Retinal pigment epithelial cell (primary cell): ENCODE measurements around the gene ACOX3.

Experiments
- DNase-seq: peaks from one replicate; pipeline ENCODE4 v3.0.0-alpha.2; 2010; ENCODE audit warnings: low read depth
- H3K4me3 ChIP-seq: 2 replicates; pipeline ENCODE4 v1.5.1; 2011; ENCODE audit warnings: mild to moderate bottlenecking, low read length, control low read depth, moderate library complexity
- TF ChIP-seq, protein P1 (sequence below): conservative IDR thresholded peaks from 2 replicates; pipeline ENCODE4 v1.5.1; 2011; ENCODE audit warnings: low read depth, low read length, control low read depth, inconsistent platforms

Gene ACOX3

DNA sequence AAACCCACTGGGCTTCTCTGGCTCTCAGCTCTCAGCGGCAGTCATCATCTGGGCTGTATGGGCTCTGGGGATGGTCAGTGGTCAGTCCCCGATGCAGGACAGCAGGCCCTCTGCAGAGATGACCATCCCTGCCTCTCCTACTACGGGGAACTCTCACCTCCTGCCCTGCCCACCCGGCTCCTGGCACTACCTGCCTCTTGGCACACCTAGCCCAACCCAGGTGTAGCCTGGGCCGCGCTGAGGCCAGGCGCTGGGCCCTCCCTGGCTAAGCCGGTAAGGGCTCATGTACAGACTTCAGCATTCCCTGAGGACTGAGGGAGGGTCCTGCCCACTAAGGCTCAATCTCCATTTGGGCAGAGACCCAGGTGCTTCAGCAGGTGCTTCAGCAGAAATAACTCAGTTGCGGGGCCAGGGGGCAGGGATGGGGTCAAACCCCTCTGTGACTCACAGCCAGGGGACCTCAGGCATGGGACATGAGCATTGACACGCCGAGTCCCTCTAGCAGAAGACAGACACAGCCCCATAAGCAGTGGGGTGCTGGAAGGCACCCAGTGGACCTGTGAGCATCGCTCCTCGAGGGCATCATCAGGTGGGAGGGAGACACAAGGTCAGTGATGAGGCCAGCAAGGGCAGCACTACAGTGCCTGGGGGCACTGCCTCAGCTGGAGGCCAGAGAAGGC lies 71.0 kb downstream of the ACOX3 start:
- H3K4me3 ChIP-seq = no peak overlapping the region
- TF ChIP-seq, protein P1, sequence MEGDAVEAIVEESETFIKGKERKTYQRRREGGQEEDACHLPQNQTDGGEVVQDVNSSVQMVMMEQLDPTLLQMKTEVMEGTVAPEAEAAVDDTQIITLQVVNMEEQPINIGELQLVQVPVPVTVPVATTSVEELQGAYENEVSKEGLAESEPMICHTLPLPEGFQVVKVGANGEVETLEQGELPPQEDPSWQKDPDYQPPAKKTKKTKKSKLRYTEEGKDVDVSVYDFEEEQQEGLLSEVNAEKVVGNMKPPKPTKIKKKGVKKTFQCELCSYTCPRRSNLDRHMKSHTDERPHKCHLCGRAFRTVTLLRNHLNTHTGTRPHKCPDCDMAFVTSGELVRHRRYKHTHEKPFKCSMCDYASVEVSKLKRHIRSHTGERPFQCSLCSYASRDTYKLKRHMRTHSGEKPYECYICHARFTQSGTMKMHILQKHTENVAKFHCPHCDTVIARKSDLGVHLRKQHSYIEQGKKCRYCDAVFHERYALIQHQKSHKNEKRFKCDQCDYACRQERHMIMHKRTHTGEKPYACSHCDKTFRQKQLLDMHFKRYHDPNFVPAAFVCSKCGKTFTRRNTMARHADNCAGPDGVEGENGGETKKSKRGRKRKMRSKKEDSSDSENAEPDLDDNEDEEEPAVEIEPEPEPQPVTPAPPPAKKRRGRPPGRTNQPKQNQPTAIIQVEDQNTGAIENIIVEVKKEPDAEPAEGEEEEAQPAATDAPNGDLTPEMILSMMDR = no peak
- DNase-seq = no peak

DNA sequence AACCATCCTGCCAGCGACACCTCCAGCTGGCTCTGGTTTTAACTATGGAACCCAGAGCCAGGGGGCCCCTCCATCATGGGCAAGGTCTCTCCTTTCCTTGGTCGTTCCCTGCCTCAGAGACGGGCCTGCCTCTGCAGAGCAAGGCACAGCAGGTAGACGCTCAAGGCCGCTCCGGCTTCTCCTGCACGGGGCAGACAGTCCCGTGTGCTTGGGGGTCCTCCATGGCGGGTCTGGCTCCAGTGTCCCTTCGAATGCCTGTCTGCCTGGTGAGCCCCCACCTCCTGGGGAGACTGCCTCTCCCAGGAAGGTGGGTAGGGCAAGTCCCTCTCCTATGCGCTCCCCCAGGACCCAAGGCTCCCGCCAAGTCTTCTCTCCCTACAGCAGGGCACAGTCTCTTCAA lies 71.5 kb downstream of the ACOX3 start:
- TF ChIP-seq, protein P1 = no peak
- no peak overlapping the region for H3K4me3 ChIP-seq
- no peak for DNase-seq

DNA sequence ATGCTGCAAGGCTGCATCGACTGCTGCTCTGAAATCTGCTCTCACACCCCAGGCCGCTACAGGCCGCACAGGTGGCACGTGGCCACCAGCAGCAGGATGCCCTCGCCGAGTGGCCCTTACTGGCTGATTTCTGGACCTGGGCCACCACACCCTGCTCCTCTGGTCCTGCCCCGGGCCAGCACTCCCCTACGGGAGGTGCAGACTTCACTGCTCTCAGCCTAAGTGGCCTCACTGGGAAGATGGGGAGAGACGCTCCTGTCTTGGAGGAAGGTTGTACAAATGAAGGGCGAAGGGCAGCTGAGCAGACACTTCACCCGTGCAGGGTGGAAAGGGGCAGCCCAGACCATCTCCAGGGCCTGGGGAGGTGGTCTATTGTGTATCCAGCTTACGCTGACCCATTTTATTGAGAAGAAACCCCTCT lies 72.5 kb downstream of the ACOX3 start:
- TF ChIP-seq, protein P1 = no peak
- H3K4me3 ChIP-seq = no peak overlapping the region
- DNase-seq = no peak

DNA sequence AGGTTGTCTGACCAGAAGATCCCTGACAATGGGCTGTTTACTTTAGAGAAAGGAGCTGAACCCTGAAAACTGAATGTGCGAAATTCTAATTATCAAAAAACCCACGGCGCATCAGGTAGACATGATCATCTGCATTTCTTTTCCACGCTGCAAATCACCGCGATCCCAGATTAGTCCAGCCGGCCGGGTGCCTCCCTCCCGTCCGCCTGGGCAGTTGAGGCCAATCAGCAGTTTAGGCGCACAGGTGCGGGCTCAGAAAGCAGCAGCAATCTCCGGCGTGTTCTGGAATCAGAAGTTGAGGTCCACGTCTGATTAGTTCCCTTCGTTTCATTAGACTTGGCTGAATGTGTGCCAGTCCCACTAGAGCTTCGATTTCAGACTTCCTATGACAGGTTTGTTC lies 73.9 kb downstream of the ACOX3 start:
- TF ChIP-seq, protein P1 = no peak
- no peak for DNase-seq
- no peak overlapping the region for H3K4me3 ChIP-seq

DNA sequence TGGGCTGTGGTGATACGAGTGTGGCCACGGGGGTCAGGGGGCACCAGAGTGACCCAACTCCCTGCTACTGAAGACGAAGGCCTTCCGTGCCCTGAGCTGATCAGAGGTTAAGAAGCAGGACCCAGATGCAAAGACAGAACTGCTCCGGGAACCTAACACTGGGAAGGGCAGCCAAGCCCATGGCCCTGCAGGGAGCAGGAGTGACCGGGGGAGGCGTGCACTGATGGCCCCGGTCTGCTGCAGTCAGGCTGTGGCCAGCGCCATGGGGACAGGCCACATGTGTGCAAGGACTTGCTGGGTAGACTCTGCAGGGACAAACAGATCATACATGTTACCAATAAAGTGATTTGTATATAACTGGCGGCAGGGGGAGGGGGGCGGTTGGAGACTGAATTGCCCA lies 74.6 kb downstream of the ACOX3 start:
- TF ChIP-seq, protein P1 = no peak
- no peak for DNase-seq
- H3K4me3 ChIP-seq = no peak overlapping the region

DNA sequence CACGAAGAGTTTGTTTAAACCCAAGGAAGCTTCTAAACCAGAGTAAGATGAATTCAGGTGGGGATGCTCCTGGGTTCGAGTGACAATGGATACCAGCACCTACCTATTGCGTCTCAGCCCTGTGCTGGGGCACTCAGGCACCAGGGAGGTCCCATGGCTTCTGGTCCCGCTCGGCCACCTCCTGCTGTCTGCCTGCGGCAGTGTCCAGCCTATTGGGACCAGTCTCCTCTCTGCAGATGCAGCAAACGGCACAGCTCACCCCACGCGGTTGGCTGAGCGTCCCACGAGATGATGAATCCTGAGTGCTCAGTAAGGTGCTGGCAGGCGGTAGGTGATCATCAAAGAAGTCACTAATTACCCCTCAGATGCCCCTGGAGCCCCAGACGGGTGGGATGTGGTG lies 75.2 kb downstream of the ACOX3 start:
- no peak overlapping the region for H3K4me3 ChIP-seq
- no peak for DNase-seq
- TF ChIP-seq, protein P1 = no peak

DNA sequence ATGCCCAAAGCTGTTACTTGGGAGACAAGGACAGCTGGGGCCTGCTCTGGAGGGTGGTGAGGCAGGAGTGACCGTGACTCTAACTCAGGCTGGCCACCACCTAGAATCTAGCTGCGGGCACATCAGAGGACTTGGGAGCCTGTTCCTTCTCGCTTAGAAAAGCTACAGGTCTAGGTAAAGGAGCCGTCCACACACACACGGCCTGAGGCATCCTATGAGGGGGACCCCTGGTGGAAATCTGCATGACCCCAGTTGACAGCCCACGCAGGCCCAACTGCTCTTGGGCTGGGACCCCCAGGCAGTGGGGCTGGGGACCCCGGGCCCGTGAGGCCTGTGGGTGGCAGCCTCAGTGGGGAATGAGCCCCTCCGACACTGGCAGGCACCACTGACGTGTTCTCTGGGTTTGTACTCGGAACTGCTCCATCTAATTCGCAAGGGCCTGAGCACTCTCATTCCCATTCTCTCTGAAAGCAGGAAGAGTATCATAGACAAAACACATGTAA lies 75.6 kb downstream of the ACOX3 start:
- DNase-seq = no peak
- TF ChIP-seq, protein P1 = no peak
- no peak overlapping the region for H3K4me3 ChIP-seq
